ENCODE measurements around the gene TNNT2.

Gene TNNT2

DNA sequence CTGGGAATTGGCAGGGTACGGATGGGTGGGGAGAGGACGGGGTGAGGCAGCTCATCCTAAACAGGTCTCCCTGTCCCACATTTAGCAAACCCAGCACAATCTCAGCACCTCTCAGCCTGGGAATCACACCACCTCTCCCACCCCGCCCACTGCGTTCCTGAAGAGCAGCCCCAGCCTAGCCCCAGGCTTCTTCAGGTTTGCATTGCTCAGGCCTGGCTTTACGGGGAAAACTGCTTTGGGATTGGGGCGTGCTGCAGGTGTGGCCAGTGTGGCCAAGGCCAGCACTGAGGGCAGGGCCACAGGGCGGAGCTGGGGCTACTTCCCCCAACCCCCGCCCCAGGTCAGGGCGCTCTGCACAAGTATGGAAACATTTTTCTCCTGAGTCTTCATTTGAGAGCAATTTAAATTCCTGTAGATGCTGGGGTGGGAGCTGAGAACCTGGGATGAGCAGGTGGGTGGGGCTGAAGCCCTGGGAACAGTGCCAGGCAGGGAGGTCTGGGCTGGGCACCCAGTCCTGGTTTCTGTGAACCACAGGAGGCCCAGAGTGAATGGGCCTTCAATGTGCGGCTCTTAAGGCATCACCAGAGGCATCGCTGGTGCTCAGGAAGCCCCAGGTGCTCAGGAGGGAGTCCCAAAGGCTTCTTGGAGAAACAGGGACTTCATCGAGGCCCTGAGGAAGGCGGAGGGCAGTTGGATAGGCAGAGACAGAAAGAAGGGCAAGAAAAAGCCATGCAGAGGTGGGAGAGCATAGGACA is 24.1 kb downstream of the TNNT2 start:
- Histone ChIP-seq H3K27me3 (replicated peaks; ENCODE audit: insufficient read depth, low read length) (peaks cover 94% of the 10 kb centered on the region), H3K4me1 (ENCODE audit: low read length) (no peaks in the 10 kb centered on the region), H3K4me3 (ENCODE audit: low read length) (no peak overlapping the region), H2AFZ (ENCODE audit: low read length) (no peak overlapping the region), H3K9me2 (replicated peaks; ENCODE audit: insufficient read depth, low read length) (no peaks in the 10 kb centered on the region), H3K79me2 (ENCODE audit: low read length) (no peaks in the 10 kb centered on the region), H4K20me1 (ENCODE audit: insufficient read depth, low read length) (no peaks in the 10 kb centered on the region), H3K4me2 (ENCODE audit: low read depth, low read length) (no peak overlapping the region), H3K9me3 (replicated peaks; ENCODE audit: insufficient read depth, low read length) (no peaks in the 10 kb centered on the region), H3K36me3 (replicated peaks; ENCODE audit: insufficient read depth, low read length) (no peaks in the 10 kb centered on the region), H3K9ac (ENCODE audit: low read length) (no peak overlapping the region), H3K27ac (ENCODE audit: low read length) (no peak overlapping the region), H3F3A (ENCODE audit: insufficient read depth, low read length) (no peaks in the 10 kb centered on the region)
- TF ChIP-seq EZH2phosphoT487 (IDR thresholded peaks at IDR 0.05; ENCODE audit: low read length) = no peak
- TF ChIP-seq, protein P1, sequence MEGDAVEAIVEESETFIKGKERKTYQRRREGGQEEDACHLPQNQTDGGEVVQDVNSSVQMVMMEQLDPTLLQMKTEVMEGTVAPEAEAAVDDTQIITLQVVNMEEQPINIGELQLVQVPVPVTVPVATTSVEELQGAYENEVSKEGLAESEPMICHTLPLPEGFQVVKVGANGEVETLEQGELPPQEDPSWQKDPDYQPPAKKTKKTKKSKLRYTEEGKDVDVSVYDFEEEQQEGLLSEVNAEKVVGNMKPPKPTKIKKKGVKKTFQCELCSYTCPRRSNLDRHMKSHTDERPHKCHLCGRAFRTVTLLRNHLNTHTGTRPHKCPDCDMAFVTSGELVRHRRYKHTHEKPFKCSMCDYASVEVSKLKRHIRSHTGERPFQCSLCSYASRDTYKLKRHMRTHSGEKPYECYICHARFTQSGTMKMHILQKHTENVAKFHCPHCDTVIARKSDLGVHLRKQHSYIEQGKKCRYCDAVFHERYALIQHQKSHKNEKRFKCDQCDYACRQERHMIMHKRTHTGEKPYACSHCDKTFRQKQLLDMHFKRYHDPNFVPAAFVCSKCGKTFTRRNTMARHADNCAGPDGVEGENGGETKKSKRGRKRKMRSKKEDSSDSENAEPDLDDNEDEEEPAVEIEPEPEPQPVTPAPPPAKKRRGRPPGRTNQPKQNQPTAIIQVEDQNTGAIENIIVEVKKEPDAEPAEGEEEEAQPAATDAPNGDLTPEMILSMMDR (IDR thresholded peaks at IDR 0.05; ENCODE audit: low read length) = no peak
- no peak for TF ChIP-seq EZH2 (optimal IDR thresholded peaks at IDR 0.05; ENCODE audit: low read depth, low read length)
- no peak for DNase-seq

DNA sequence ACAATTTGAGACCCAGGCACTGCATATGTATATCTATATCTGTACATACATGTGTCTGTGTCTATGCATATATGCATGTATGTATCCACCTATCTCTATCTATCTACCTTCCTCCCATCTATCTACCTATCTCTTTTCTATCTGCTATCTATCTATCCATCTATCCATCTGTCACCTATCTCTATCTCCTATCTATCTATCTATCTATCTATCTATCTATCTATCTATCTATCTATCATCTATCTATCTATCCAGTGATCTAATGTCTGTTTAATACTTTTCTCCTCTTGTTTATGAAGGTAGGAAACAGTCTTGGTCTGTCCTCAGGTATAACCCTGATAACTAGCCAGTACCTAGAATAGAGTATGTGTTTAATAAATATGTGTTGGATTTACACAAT is 25.9 kb downstream of the TNNT2 start:
- H3F3A ChIP-seq (ENCODE audit: insufficient read depth, low read length) = no peaks in the 10 kb centered on the region
- TF ChIP-seq, protein P1 (IDR thresholded peaks at IDR 0.05; ENCODE audit: low read length) = no peak
- TF ChIP-seq EZH2phosphoT487 (IDR thresholded peaks at IDR 0.05; ENCODE audit: low read length) (no peak), EZH2 (optimal IDR thresholded peaks at IDR 0.05; ENCODE audit: low read depth, low read length) (no peak)

DNA sequence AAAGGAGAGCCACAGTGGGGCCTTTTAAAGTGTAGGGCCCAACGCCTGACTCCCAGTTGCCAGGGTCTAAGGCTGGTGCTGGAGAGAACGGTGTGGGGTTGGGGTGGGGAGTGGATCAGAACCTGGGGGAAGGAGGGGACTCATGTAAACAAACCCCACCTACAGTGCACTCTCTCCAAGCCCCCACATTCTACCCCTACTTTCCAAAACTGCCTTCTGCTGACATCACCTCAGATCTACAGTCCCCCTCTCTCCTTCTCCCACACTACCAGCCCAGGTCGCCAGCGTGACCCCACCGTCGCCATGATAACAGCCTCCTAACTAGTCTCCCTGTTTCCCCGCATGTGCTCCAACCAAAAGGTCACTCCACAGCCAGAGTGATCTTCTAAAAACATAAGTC is 26.6 kb downstream of the TNNT2 start:
- Histone ChIP-seq H3K27me3 (replicated peaks; ENCODE audit: insufficient read depth, low read length) (peaks cover 77% of the 10 kb centered on the region), H2AFZ (ENCODE audit: low read length) (no peak overlapping the region), H3K79me2 (ENCODE audit: low read length) (no peaks in the 10 kb centered on the region), H3K27ac (ENCODE audit: low read length) (no peak overlapping the region), H3K4me1 (ENCODE audit: low read length) (no peaks in the 10 kb centered on the region), H3K9me2 (replicated peaks; ENCODE audit: insufficient read depth, low read length) (no peaks in the 10 kb centered on the region), H3K9me3 (replicated peaks; ENCODE audit: insufficient read depth, low read length) (no peaks in the 10 kb centered on the region), H3K36me3 (replicated peaks; ENCODE audit: insufficient read depth, low read length) (no peaks in the 10 kb centered on the region), H3K4me2 (ENCODE audit: low read depth, low read length) (no peak overlapping the region), H3K9ac (ENCODE audit: low read length) (no peak overlapping the region), H4K20me1 (ENCODE audit: insufficient read depth, low read length) (no peaks in the 10 kb centered on the region), H3F3A (ENCODE audit: insufficient read depth, low read length) (no peaks in the 10 kb centered on the region), H3K4me3 (ENCODE audit: low read length) (no peak overlapping the region)
- no peak for DNase-seq
- TF ChIP-seq EZH2 (optimal IDR thresholded peaks at IDR 0.05; ENCODE audit: low read depth, low read length) = no peak
- TF ChIP-seq EZH2phosphoT487 (IDR thresholded peaks at IDR 0.05; ENCODE audit: low read length) = no peak
- TF ChIP-seq, protein P1 (IDR thresholded peaks at IDR 0.05; ENCODE audit: low read length) = no peak

More for the DNA sequence above, 25.9 kb downstream of the TNNT2 start:
- H3K79me2 ChIP-seq (ENCODE audit: low read length) = no peaks in the 10 kb centered on the region
- no peaks in the 10 kb centered on the region for H4K20me1 ChIP-seq (ENCODE audit: insufficient read depth, low read length)
- H3K27me3 ChIP-seq (replicated peaks; ENCODE audit: insufficient read depth, low read length) = peaks cover 85% of the 10 kb centered on the region
- no peaks in the 10 kb centered on the region for H3K9me2 ChIP-seq (replicated peaks; ENCODE audit: insufficient read depth, low read length)
- H3K4me1 ChIP-seq (ENCODE audit: low read length) = no peaks in the 10 kb centered on the region
- H2AFZ ChIP-seq (ENCODE audit: low read length) = no peak overlapping the region
- no peak overlapping the region for H3K27ac ChIP-seq (ENCODE audit: low read length)
- no peaks in the 10 kb centered on the region for H3K36me3 ChIP-seq (replicated peaks; ENCODE audit: insufficient read depth, low read length)
- no peak overlapping the region for H3K9ac ChIP-seq (ENCODE audit: low read length)
- no peak for DNase-seq
- H3K4me3 ChIP-seq (ENCODE audit: low read length) = no peak overlapping the region
- H3K4me2 ChIP-seq (ENCODE audit: low read depth, low read length) = no peak overlapping the region
- H3K9me3 ChIP-seq (replicated peaks; ENCODE audit: insufficient read depth, low read length) = no peaks in the 10 kb centered on the region
